Measurements from ENCODE around the gene KLF16.
A peak's percentile ranks its signal among the peaks of the same experiment; 100 is the strongest.
"Not testable (repeated sequence)": the region's sequence is repeated elsewhere in the genome, so short reads cannot be mapped to it uniquely, and the experiment has no call there.

The KLF16 gene

GRCh38 chr19:1884719-1885334, 21.4 kb upstream of the KLF16 start:
- no peak for DNase-seq (ENCODE audit: low read depth, low spot score)
- peak overlapping the region; percentile 64 for H3K27ac ChIP-seq

DNA sequence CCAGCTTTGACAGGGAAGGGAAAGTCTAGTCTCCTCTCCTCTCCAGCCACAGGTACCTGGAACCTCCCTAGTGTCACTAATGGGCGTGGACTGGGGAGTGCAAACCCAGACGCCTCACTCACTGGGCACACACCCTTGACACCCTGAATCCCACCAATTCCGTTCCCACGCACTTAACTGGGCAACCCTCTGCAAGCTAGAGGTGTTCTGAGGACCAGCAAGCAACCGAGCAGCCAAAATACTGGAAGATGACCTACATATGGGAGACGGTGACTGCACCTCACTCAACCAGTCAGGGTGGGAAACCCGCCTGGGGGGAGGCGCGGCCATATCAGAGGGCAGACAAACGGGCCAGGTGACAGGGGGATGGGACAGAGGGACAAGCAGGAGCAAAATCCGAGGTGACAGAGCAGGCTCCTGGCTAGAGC, 20.9 kb upstream of the KLF16 start:
- no peak for DNase-seq (ENCODE audit: low read depth, low spot score)
- H3K27ac ChIP-seq = peak overlapping the region; percentile 64

DNA sequence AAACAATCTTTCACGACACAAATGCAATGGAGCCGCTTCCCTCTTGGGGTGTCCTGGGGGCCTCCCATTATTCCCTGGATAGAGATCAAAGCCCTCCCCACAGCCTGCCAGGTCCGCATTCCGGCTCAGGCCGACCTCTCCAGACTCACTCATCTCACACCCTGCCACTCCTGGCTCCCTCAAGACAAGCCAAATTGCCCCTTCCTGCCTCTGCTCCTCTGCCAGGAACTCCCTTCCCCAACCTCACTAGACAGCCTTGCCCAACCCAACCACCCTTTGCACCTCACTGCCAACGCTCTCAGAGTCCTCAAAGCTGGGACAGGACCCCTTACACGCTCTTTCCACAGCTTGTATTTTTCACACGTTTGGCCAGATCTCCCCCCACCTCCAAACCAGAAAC, 20.4 kb upstream of the KLF16 start:
- H3K27ac ChIP-seq = no peak overlapping the region
- no peak for DNase-seq (ENCODE audit: low read depth, low spot score)

DNA sequence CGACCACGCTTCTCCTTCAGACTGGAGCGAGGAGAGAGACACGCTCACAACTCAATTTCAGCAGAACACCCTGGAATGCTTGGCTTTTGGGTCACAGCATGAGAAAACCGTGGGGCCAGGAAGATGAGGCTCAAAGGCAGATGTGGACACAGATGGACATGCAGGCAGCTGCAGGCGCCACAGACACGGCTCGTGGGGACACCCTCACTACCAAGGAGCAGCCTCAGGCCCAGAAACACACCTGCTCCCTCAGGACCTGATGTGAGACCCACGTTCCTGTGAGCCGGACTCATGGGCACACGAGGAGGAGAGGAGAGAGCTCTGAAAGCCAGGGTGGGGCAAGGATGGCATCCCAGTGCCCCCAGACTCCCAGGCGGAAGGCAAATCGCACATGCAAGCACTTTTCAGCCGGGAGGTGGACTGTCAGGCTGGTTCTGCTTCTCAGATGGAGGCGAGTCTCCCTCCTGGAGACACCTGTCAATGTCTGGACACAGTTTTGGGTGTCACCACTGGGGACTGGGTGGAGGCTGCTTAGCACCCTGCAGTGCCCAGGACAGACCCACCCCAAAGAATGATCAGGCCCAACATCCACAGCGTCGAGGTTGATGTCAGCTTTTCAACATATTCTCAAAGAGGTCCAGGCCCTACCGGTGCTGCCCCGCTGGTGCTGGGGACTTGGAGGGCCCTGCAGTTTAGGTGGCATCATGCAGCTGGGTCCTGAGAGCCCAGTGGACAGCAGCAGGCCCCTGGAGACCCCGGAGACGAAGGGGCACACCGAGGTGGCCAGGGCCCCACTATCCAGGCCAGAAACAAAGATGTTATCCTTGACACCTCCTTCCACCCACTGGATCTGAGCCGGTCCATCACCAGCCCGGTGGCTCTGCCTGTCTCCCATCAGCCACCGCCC, 19.7 kb upstream of the KLF16 start:
- no peak overlapping the region for H3K27ac ChIP-seq
- no peak for DNase-seq (ENCODE audit: low read depth, low spot score)

DNA sequence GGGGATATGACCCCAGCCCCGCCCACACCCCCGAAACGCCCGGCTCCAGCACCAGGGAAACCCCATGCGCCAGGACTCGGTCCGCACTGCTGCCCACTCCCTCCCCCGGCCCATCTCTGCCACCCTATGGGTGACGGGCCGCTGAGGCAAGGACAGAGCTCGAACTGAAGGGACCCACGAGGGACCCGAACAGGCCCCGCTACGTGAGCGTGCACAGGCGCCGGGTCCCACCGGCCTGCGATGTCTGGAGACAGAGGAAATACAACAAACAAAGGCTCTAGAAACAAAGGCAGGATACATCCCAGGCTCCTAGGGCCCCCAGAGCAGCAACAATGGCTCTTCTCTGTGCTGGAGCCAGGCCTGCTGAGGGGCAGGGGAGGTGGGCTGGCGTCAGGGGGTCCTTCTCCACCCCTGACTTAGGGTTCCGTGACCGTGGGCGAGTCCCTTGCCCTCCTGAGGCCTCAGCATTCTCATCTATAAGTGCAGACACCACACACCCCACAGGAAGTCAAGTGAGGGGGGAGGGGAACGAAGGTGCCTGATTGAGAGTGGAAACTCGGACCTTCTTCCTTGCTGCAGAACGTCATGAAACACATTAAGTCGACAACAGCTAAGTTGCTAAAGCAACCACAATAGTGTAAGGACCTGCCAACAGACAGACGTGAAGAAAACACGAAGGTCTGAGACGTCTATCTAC, 18.9 kb upstream of the KLF16 start:
- no peak overlapping the region for H3K27ac ChIP-seq
- DNase-seq (ENCODE audit: low read depth, low spot score) = no peak

DNA sequence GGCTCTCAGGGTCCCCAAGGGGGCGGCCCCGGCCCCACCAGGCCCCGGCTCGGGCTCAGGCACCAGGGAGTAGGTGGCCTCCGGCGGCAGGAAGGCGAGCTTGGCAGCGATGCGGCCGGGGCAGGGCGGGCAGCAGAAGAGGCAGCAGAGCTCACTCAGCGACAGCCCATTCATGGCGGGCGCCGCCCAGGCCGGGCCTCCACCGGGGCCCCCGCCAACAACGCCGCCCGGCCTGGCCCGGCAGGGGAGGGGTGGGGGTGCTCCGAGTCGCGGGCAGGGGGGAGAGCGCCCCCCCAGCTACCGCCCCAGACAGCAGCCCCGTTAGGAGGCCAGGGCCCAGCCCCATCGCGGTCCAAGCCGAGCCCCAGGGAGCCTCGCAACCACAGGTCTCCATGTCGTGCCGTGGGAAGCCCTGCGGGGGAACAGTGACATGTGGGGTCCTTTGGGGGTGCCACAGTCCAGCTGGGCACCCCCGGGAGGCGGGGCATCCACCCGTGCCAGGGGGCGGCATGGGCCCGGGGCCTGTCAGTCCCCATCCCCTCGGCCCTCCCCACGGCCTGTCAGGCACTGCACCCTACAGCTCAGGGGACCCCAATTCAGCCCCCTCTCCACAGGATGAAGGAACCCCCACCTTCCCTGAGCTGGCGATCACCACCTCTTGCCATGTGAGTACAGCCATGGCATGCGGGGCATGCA, 18.2 kb upstream of the KLF16 start:
- DNase-seq (ENCODE audit: low read depth, low spot score) = not testable (repeated sequence)

GRCh38 chr19:1880611-1881392, 17.4 kb upstream of the KLF16 start:
- H3K27ac ChIP-seq = no peak overlapping the region
- no peak for DNase-seq (ENCODE audit: low read depth, low spot score)

More for the DNA sequence above, 18.2 kb upstream of the KLF16 start:
- not testable (repeated sequence) for H3K27ac ChIP-seq

- DNase-seq (ENCODE audit: low read depth, low spot score); H3K27ac ChIP-seq: not testable (repeated sequence)
These were observed 16.6 kb upstream of the KLF16 start for GRCh38 chr19:1879982-1880381.

DNA sequence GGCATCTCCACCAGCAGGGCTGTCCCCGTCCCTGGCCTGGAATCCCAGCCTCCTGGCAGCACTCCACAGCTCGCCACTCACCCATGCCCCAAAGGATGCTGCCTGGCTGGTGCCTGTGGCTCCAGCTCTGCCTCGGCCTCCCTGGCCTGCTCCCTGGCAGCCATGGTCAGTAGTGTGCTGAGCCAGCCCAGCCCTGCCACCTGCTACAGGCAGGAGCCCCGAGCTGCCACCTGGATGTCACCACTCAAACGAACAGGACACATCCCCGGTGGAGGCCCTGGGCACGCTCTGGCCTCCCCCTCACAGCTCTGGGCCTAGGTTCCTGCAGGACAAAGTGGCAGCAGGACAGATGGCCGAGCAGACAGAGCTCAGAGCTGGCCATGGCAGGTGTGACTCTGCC, 15.2 kb upstream of the KLF16 start:
- not testable (repeated sequence) for DNase-seq (ENCODE audit: low read depth, low spot score); H3K27ac ChIP-seq

- not testable (repeated sequence) for H3K27ac ChIP-seq; DNase-seq (ENCODE audit: low read depth, low spot score)
These were observed 13.9 kb upstream of the KLF16 start for GRCh38 chr19:1877280-1877660.

DNA sequence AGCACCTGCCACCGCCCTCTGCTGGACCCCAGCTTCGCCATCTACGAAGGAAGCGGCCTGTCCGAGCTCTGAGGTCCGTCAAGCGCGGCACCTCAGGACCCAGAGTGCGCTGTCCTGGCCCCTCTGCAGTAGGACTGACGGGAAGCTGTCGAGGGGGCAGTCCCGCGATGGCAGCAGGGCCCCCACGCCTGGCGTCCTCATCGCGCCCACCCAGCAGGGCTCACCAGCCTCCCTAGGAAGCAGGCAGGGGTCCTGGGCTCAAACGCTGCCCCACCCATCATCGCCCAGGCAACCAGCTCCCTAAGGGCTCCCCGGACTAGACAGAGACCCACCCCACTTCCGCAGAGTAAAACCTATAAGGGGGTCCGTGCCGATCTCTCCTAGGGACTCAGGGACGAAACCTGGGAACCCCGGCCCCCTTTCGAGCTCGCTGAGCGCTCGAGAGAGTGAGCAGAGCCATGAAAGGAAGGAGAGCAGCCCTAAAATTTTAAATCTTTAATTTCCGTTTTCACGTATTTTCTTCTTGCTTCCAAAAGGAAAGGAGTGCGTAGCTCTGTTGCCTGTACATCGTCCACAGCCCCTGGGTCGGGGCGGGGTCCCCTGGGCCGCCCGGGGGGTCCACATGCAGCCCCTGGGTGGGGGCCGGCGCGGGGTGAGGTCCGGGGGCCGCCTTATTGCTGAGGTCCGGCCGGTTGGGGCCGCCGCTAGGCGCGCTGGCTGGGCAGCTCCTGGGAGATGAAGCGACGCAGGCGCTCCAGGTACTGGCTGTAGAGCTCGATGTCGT, 13.3 kb upstream of the KLF16 start:
- peak overlapping the region; percentile 79 for H3K27ac ChIP-seq
- DNase-seq (ENCODE audit: low read depth, low spot score) = not testable (repeated sequence)

- peak overlapping the region; percentile 79 for H3K27ac ChIP-seq
- peak; percentile 44 for DNase-seq (ENCODE audit: low read depth, low spot score)
These were observed 12.5 kb upstream of the KLF16 start for GRCh38 chr19:1875646-1876495.

DNA sequence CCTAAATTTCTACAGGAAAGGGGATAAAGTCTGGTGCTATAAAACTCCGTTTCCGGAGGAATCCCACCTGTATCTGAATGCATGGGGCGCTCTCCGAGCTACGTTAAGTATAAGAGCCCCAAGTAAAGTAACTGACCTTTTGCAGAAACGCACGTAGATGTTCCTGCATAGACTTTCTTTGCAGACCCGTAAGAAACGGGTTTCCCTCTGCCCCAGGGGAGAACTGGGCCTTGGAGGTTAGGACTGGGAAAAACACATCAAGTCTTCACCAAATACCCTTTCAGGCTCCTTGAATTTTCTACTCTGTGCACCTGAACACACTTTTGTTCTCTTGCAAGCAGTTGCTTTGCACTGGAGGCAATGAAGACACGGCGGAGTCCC, 11.9 kb upstream of the KLF16 start:
- not testable (repeated sequence) for DNase-seq (ENCODE audit: low read depth, low spot score)

DNA sequence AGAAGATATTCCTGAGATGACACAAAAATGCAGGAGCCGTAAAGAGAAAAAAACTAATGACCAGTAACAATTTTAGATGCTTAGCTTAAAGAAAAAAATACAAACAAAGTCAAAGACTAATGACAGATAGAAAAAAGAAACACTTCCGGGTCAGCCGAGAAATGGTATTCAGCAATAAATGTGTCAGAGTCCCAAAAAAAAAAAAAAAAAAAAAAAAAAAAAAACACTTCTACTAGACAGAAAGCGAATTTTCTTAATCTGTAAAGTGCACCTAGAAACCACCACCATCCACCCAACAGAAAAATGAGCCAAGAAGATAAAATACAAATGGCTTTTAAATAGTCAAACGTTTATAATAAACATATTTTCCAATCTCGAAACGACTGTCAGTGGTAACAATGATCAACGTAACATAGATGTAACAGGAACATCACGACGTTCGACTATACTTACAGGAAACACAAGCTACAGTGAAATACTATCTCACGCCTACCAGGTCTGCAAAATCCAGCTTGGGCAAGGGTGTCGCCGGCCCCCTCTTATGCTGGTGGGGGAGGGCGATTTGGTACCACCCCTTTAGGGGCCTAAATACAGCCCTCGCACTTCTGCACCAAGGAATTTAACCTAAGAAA, 11.3 kb upstream of the KLF16 start:
- no peak for DNase-seq (ENCODE audit: low read depth, low spot score)
- peak overlapping the region; percentile 79 for H3K27ac ChIP-seq

More for the DNA sequence above, 11.9 kb upstream of the KLF16 start:
- H3K27ac ChIP-seq = peak overlapping the region; percentile 79

DNA sequence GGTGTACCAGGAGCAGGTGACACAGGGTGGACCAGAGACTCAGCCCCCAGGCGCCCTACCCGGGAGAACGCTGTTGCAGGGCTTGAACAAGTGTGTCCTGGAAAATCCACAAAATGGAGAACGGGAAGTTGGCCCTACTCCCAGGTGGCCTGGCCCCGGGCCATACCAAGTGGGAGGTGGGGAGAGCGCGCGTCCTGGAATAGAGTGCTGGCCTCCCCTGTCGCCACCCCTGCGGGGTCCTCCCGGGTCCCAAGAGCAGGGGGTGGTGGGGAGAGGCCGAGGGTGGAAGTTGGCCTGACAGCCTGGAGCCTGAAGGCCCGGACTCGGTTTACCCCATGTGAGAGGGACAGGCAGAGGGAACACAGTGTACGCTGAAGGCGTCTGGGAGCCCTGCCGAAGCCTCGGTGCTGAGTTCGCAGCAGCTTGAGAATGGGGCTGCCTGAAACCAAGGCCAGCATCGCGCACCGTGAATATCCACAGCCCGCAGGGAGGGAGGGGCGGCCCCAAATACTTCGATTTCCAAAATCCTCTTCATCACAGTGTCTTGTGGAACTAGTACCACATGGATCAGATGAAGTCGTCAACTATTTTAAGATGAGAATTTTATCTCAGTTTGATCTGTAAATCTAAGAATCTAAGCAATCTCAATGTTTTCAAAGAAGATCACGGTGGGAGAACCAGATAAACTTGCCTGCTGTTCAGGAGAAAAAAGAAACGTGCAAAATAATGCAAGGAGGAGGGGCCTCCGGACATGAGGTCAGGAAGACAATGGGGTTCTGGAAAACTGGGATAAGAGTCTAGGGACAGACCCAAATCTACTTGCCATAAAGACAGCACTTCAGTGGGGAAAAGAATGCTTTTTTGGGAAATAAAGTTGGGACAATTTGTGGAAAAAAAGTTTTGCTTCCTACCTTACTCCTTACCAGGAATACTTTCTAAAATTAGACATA, 10.4 kb upstream of the KLF16 start:
- H3K27ac ChIP-seq = peak overlapping the region; percentile 79
- no peak for DNase-seq (ENCODE audit: low read depth, low spot score)

- DNase-seq (ENCODE audit: low read depth, low spot score) = no peak
- peak overlapping the region; percentile 79 for H3K27ac ChIP-seq
These were observed 9.6 kb upstream of the KLF16 start for GRCh38 chr19:1872807-1873523.

Data from epithelial cell of prostate (primary cell).